TTC549 (cell line): ENCODE measurements around the gene DENND5A.
"Not testable (repeated sequence)": the region's sequence is repeated elsewhere in the genome, so short reads cannot be mapped to it uniquely, and the experiment has no call there.

ENCODE experiments used
- FAIRE-seq: peaks from 2 replicates; lab custom pipeline; 2012; peaks lifted over from hg19 to GRCh38; lab: Jason Lieb, UNC

The DENND5A gene

GRCh38 chr11:9264316-9265210, 587 bp downstream of the DENND5A start:
- FAIRE-seq, result no peak

- FAIRE-seq, result no peak
These were observed 1.3 kb downstream of the DENND5A start for GRCh38 chr11:9263840-9264315.

GRCh38 chr11:9260838-9261146, 4.4 kb downstream of the DENND5A start:
- FAIRE-seq, result not testable (repeated sequence)

DNA sequence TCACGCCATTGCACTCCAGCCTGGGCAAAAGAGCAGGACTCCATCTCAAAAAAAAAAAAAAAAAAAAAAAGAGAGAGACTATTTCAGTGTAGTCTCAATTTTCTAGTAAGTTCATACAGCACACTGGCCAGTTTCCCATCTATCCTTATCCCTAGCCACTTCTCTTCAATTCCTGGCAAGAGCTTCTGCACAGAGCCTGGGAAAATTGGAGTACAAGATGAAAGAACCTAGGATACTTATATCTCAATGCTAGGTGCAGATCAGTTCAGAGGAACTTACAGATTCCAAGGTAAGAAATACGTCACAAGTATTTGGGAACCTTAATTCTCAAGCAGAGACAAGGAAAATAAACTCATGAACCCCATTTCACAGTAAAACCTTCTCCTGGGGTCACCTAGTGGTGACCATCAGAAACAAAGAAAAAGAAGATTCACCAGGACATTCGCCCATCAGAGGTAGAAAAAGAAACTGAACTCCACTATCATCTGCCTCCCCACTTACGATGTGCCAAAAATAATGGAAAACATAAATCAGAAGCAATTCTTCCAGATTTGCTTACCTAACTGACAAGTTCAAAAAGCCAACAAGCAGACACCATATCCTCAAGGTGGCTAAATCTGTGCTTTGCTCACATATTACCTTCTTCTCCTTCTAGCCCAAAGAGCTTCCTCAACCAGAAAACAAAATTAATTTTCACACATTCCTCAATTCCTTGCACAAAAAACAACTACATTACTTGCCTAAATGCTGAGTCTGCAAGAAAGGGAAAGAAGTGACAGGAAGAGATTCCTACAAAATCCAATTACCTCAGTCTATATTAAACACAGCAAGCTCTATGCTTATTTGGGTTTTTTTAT, 4.9 kb downstream of the DENND5A start:
- no peak for FAIRE-seq

DNA sequence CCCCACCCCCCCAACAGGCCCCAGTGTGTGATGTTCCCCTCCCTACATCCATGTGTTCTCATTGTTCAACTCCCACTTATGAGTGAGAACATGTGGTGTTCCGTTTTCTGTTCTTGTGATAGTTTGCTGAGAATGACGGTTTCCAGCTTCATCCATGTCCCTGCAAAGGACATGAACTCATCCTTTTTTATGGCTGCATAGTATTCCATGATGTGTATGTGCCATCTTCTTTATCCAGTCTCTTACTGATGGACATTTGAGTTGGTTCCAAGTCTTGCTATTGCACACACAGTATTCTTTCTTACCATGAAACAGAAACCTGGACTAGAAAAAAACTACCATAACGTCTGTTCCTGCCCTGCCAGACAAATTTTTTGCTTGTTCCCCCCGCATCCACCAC, 6.9 kb downstream of the DENND5A start:
- not testable (repeated sequence) for FAIRE-seq

GRCh38 chr11:9254416-9254815, 10.7 kb downstream of the DENND5A start:
- FAIRE-seq, result no peak

GRCh38 chr11:9253086-9253485, 12.1 kb downstream of the DENND5A start:
- FAIRE-seq, result no peak

GRCh38 chr11:9251311-9251710, 13.8 kb downstream of the DENND5A start:
- FAIRE-seq, result no peak

GRCh38 chr11:9250139-9250582, 15.0 kb downstream of the DENND5A start:
- FAIRE-seq, result no peak

GRCh38 chr11:9249252-9249651, 15.9 kb downstream of the DENND5A start:
- no peak for FAIRE-seq

DNA sequence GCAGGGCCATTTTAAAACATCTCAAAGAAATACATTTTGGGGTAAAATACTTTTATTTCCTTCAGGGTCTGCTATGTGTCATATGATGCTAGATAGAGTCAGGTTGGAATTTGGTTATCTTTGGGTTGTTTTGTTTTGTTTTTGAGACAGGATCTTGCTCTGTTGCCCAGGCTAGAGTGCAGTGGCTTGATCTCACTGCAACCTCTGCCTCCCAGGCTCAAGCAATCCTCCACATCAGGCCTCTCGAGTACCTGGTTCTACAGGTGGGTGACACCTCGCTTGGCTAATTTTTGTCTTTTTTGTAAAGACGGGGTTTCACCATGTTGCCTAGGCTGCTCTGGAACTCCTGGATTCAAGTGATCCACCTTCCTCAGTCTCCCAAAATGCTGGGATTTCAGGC, 17.3 kb downstream of the DENND5A start:
- no peak for FAIRE-seq

DNA sequence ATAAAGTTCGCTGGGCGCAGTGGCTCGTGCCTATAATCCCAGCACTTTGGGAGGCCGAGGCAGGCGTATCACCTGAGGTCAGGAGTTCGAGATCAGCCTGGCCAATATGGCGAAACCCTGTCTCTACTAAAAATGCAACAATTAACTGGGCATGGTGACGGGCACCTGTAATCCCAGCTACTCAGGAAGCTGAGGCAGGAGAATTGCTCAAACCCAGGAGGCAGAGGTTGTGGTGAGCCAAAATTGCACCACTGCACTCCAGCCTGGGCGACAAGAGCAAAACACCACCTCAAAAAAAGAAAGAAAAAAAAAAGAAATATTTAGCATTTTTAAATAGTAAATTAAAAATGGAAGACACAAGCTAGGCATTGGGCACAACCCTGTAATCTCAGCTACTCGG, 28.9 kb downstream of the DENND5A start:
- FAIRE-seq, result not testable (repeated sequence)

- no peak for FAIRE-seq
These were observed 32.7 kb downstream of the DENND5A start for GRCh38 chr11:9232482-9232881.

DNA sequence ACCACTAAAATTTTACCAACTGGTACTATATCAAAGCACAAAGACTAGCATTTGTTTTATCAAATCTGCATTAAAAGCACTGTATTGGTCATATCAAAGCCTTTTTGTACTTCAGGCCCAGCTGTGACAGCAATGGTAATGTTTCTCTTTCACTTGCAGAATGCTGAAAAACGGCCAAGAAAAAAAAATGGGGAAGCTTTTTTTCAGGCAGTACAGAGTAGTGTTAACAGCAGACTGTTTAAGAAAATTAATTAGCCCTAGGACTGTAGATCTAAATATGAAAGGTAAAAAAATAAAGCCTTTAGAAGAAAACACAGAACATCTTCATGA, 33.3 kb downstream of the DENND5A start:
- no peak for FAIRE-seq

DNA sequence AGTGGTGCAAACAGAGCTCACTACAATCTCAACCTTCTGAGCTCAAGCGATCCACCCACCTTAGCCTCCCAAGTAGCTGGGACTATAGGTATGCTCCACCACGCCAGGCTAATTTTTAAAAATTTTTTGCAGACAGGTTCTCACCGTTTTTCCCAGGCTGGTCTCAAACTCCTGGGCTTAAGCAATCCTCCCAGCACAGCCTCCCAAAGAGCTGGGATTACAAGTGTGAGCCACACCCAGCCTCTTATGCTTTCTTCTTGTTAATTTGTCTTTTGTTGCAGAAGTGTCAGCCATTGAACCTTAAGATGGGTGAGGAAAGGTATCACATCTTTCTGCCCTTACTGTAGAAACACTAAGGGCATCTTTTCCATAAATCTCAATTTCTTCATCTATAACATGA, 34.9 kb downstream of the DENND5A start:
- FAIRE-seq, result no peak

GRCh38 chr11:9228091-9228490, 37.1 kb downstream of the DENND5A start:
- FAIRE-seq, result no peak

GRCh38 chr11:9225748-9226298, 39.3 kb downstream of the DENND5A start:
- no peak for FAIRE-seq

- no peak for FAIRE-seq
These were observed 42.5 kb downstream of the DENND5A start for GRCh38 chr11:9222654-9223053.

DNA sequence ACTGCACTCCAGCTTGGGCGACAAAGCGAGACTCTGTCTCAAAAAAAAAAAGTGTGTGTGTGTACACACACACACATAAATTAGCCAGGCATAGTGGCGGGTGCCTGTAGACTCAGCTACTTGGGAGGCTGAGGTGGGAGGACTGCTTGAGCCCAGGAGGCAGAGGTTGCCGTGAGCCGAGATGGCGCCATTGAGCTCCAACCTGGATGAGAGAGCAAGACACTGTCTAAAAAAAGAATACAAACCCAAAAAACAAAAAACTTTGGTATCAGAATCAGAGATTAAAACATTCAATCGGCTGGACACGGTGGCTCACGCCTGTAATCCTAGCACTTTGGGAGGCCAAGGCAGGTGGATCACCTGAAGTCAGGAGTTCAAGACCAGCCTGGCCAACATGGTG, 44.3 kb downstream of the DENND5A start:
- FAIRE-seq, result not testable (repeated sequence)

GRCh38 chr11:9219572-9219971, 45.6 kb downstream of the DENND5A start:
- FAIRE-seq, result no peak

DNA sequence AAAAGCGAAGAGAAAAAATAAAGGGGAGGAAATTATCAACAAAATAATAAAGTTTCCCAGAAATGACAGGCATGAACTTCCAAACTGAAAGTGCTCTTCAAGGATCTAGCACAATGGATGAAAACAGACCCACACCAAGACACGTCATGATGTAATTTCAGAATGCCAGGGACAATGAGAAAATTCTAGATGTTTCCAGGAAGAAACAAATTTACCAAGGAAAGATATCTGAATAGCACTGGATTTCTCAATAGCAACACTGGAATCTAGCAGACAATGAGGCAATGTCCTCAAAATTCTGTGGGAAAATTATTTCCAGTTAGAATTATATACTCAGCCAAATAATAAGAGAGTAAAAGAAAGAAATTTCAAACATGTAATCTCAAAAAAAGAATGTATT, 46.0 kb downstream of the DENND5A start:
- FAIRE-seq, result no peak

GRCh38 chr11:9214765-9215164, 50.4 kb downstream of the DENND5A start:
- no peak for FAIRE-seq

- FAIRE-seq, result no peak
These were observed 53.8 kb downstream of the DENND5A start for GRCh38 chr11:9211322-9211721.
